Measurements from ENCODE around the gene EDAR. TPM values are rescaled to one million over a fixed set of nuclear protein-coding genes. Genes with fewer than 3 reads are reported as not detected.

EDAR gene
- total RNA-seq, 3 donors from 2014 or later (not counting 1 experiment from before 2014, with no cell fraction given) = 0.11 to 0.23 TPM; not detected in 1

GRCh38 chr2:108866041-108866440 is 123.0 kb downstream of the EDAR start:
- H3K4me1 ChIP-seq (ENCODE audit: control insufficient read depth, insufficient read depth, low read length) = no peaks in the 10 kb centered on the region
- H3K36me3 Mint-ChIP-seq = peaks cover 17% of the 10 kb centered on the region
- no peak overlapping the region for H3K4me3 Mint-ChIP-seq
- peaks cover 8% of the 10 kb centered on the region for H3K9me3 ChIP-seq (ENCODE audit: control insufficient read depth, insufficient read depth, low read length)
- H3K4me3 ChIP-seq (ENCODE audit: low read length) = no peak overlapping the region
- H3K27ac Mint-ChIP-seq = no peak overlapping the region
- TF ChIP-seq, protein P1, sequence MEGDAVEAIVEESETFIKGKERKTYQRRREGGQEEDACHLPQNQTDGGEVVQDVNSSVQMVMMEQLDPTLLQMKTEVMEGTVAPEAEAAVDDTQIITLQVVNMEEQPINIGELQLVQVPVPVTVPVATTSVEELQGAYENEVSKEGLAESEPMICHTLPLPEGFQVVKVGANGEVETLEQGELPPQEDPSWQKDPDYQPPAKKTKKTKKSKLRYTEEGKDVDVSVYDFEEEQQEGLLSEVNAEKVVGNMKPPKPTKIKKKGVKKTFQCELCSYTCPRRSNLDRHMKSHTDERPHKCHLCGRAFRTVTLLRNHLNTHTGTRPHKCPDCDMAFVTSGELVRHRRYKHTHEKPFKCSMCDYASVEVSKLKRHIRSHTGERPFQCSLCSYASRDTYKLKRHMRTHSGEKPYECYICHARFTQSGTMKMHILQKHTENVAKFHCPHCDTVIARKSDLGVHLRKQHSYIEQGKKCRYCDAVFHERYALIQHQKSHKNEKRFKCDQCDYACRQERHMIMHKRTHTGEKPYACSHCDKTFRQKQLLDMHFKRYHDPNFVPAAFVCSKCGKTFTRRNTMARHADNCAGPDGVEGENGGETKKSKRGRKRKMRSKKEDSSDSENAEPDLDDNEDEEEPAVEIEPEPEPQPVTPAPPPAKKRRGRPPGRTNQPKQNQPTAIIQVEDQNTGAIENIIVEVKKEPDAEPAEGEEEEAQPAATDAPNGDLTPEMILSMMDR (IDR thresholded peaks at IDR 0.05) = no peak
- ATAC-seq = no peak
- no peaks in the 10 kb centered on the region for H3K27me3 Mint-ChIP-seq (ENCODE audit: low read depth in 2 of 2)
- H3K36me3 ChIP-seq (ENCODE audit: control insufficient read depth, insufficient read depth, low read length) = no peaks in the 10 kb centered on the region
- intact Hi-C loops (cut with micrococcal nuclease) = no loop called here
- DNase-seq = no peak
- H3K4me1 Mint-ChIP-seq = no peaks in the 10 kb centered on the region
- no peak overlapping the region for H3K27ac ChIP-seq (ENCODE audit: low read length)
- peaks cover 8 to 11% of the 10 kb centered on the region in 2 donors for H3K9me3 Mint-ChIP-seq
- H3K27me3 ChIP-seq (ENCODE audit: control insufficient read depth, insufficient read depth, low read length) = no peaks in the 10 kb centered on the region

DNA sequence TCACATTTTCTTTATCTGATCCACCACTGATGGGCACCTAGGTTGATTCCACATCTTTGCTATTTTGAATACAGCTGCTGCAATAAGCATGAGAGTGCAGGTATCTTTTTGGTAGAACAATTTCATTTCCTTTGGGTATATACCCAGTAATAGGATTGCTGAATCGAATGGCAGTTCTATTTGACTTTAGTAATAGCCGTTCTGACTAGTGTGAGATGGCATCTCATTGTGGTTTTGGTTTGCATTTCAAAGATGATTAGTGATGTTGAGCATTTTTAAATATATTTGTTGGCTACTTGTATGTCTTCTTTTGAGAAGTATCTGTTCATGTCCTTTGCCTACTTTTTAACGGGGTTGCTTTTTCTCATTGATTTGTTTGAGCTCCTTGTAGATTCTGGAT is 130.1 kb downstream of the EDAR start:
- no peak overlapping the region for H3K4me3 ChIP-seq (ENCODE audit: low read length)
- no peaks in the 10 kb centered on the region for H3K9me3 ChIP-seq (ENCODE audit: control insufficient read depth, insufficient read depth, low read length)
- H3K27me3 ChIP-seq (ENCODE audit: control insufficient read depth, insufficient read depth, low read length) = no peaks in the 10 kb centered on the region
- H3K27ac ChIP-seq (ENCODE audit: low read length) = no peak overlapping the region
- Mint-ChIP-seq H3K4me3 (no peak overlapping the region), H3K36me3 (no peaks in the 10 kb centered on the region), H3K4me1 (no peaks in the 10 kb centered on the region), H3K9me3 (no peaks in the 10 kb centered on the region), H3K27ac (no peak overlapping the region), H3K27me3 (ENCODE audit: low read depth in 2 of 2) (no peaks in the 10 kb centered on the region)
- WGBS (ENCODE audit: insufficient coverage) = 88% methylated on average over 3 of the region's 3 CpGs
- no peaks in the 10 kb centered on the region for H3K36me3 ChIP-seq (ENCODE audit: control insufficient read depth, insufficient read depth, low read length)
- ATAC-seq = no peak
- TF ChIP-seq, protein P1 (IDR thresholded peaks at IDR 0.05) = no peak
- H3K4me1 ChIP-seq (ENCODE audit: control insufficient read depth, insufficient read depth, low read length) = no peaks in the 10 kb centered on the region
- intact Hi-C loops (cut with micrococcal nuclease) = no loop called here
- DNase-seq = no peak

DNA sequence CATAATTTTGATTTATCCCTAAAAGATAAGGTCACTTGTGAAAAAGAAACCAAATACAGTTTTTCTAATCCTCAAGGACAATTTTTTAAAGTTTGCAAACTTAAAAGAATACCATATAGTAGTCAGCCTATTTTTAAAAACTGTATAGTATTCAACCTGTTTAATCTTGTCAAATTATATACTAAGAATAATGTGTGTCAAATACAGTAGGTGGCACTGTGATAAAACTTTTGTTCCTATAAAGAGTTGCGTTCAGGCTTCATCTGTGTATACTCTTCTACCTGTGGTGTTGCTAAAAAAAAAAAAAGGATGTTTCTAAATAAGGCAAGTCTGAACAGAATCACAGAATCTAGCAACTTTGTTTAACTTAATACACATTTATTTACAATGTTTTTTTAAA is 133.8 kb downstream of the EDAR start:
- no peaks in the 10 kb centered on the region for H3K27me3 ChIP-seq (ENCODE audit: control insufficient read depth, insufficient read depth, low read length)
- no peak overlapping the region for H3K4me3 ChIP-seq (ENCODE audit: low read length)
- H3K36me3 ChIP-seq (ENCODE audit: control insufficient read depth, insufficient read depth, low read length) = peaks cover 3% of the 10 kb centered on the region
- Mint-ChIP-seq H3K36me3 (no peaks in the 10 kb centered on the region), H3K9me3 (peaks cover 0 to 3% of the 10 kb centered on the region in 2 donors), H3K4me3 (no peak overlapping the region), H3K27ac (no peak overlapping the region), H3K27me3 (ENCODE audit: low read depth in 2 of 2) (no peaks in the 10 kb centered on the region), H3K4me1 (no peaks in the 10 kb centered on the region)
- WGBS (ENCODE audit: insufficient coverage) = no CpG with 5 or more reads among the region's 1 CpG
- ATAC-seq = no peak
- TF ChIP-seq, protein P1 (IDR thresholded peaks at IDR 0.05) = no peak
- H3K27ac ChIP-seq (ENCODE audit: low read length) = no peak overlapping the region
- H3K9me3 ChIP-seq (ENCODE audit: control insufficient read depth, insufficient read depth, low read length) = no peaks in the 10 kb centered on the region
- peak in 1 of 2 donors; percentile 58 for DNase-seq
- H3K4me1 ChIP-seq (ENCODE audit: control insufficient read depth, insufficient read depth, low read length) = no peaks in the 10 kb centered on the region
- intact Hi-C loops (cut with micrococcal nuclease) = no loop called here

GRCh38 chr2:108854484-108854883 is 134.5 kb downstream of the EDAR start:
- DNase-seq (no peak), ATAC-seq (no peak)
- H3K27me3 ChIP-seq (ENCODE audit: control insufficient read depth, insufficient read depth, low read length) = no peaks in the 10 kb centered on the region
- Mint-ChIP-seq H3K4me1 (no peaks in the 10 kb centered on the region), H3K9me3 (peaks cover 0 to 3% of the 10 kb centered on the region in 2 donors), H3K36me3 (no peaks in the 10 kb centered on the region), H3K27ac (no peak overlapping the region), H3K4me3 (no peak overlapping the region), H3K27me3 (ENCODE audit: low read depth in 2 of 2) (no peaks in the 10 kb centered on the region)
- H3K36me3 ChIP-seq (ENCODE audit: control insufficient read depth, insufficient read depth, low read length) = peaks cover 3% of the 10 kb centered on the region
- H3K27ac ChIP-seq (ENCODE audit: low read length) = no peak overlapping the region
- intact Hi-C loops (cut with micrococcal nuclease) = no loop called here
- H3K4me1 ChIP-seq (ENCODE audit: control insufficient read depth, insufficient read depth, low read length) = no peaks in the 10 kb centered on the region
- H3K9me3 ChIP-seq (ENCODE audit: control insufficient read depth, insufficient read depth, low read length) = no peaks in the 10 kb centered on the region
- H3K4me3 ChIP-seq (ENCODE audit: low read length) = no peak overlapping the region
- no CpG with 5 or more reads among the region's 1 CpG for WGBS (ENCODE audit: insufficient coverage)
- TF ChIP-seq, protein P1 (IDR thresholded peaks at IDR 0.05) = no peak
